Non-pigmented ciliary epithelial cell (primary cell): ENCODE measurements around the gene SPATA20.

Experiments used
- DNase-seq: peaks from one replicate; pipeline ENCODE4 v3.0.0-alpha.2; 2010; ENCODE audit warnings: low read depth

SPATA20 gene

DNA sequence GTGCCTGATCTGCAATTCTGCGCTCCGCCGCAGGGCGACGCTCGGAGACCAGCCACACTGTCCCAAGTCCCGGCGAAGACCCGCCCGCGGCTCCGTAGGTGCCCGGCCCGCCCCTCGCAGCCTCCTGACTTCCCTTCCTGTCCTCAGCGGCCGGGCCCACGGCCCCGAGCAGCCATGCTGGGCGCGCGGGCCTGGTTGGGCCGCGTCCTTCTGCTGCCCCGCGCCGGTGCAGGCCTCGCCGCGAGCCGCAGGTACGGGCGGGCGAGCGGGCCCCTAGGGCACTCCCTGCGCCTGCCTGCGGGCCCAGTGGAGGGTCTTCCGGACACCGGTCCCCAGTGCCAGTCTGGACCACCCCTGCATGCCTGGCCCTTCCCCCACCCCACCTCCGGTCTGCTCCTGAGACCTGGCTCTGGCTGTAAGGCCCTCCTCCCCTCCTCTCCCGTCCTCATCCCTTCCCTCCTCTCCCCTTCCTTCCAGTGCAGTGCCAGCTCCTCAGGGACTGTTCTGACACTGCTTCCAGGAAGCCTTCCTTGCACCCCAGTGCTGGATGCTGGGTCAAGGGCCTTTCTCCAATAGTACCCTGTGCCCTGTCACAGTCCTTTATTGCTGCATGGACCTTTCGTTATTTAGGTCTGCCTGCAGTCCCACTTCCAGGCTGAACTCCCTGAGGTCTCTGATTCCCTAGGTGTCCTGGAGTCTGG, at the start of gene SPATA20:
Gene SPATA20 (plus strand): TSS at position 140 of the 701 bp plus-strand sequence. CDS start 35 bp downstream, at position 175.
- DNase-seq = peak; percentile 45

DNA sequence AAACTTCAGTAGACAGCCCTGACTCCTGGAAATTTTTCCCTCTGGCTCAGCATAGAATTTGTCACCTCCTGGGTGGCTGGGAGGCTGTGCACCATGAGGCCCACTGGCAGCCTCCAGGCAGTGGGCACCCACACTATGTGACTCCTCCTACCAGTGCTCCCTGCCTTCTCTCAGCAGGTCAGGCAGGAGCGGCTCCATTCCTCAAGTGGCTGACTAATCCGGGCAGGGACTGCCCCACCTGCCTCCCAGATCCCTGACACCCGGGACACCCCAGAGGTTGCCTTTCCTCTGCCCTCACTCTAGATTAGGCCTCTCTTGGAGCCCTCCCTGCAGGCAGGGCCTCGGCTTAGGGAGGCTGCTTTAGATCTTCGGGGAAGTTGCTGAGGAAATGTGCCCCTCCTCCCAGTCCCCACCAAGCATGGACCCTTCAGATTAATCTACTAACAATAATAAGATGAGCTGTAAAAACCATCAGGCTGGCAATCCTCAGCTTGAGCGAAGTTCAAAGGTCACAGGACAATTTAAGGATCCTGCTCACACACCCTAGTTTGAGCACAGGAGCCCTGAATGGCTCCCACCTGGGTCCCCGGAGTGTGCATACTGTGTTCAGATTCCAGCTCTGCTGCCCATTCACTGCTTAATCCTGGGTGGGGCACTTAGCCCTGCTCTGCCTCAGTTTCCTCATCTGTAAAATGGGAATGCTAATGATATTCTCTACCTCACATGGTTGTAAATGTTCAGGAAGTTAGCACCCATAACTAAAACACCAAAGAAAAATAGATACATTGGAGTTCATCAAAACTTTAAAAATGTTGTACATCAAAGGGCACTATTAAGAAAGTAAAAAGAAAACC, 48.7 kb upstream of the SPATA20 start:
- DNase-seq = no peak

DNA sequence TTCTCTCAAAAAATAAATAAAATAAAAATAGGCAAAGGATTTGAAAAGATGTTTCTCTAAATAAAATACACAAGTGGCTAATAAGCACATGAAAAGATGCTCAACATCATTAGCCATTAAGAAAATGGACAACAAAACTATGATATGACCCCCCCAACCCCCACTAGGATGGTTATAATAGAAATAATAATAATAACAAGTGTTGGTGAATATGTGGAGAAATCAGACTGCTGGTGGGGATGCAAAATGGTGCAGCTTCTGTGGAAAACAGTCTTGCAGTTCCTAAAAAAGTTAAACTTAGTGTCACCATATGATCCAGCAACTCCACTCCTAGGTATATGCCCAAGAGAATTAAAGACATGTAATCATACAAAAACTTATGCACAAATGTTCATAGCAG, 47.7 kb upstream of the SPATA20 start:
- no peak for DNase-seq

DNA sequence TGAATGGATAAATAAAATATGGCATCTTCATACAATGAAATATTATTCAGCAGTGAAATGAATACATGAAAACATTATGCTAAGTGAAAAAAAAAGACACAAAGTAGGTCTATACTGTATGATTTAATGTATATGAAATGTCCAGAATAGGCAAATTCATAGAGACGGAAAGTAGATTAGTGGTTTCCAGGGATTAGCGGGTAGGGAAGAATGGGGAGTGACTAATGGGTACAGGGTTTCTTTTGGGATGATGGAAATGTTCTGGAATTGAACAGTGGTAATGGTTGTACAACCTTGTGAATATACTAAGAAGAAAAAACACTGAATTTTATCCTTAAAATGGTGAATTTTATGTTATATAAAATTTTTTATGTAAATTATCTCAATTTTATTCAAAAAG, 47.3 kb upstream of the SPATA20 start:
- no peak for DNase-seq

DNA sequence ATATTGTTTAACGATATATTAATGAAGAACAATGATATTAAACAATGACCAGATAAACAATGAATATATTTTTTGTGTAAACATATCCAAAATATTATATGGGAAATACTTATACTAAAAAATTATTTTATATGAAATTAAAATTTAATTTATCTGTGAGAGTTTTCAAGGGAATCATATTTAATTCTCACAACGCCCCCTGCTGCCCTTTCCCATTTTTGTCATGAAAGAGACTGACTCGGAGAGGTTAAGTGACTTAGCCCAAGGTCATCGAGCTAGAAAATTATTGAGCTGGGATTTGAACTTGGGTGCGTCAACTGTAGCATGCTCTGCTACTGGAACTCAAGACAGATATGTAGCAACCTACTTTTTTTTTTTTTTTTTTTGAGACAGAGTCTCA, 45.9 kb upstream of the SPATA20 start:
- no peak for DNase-seq

DNA sequence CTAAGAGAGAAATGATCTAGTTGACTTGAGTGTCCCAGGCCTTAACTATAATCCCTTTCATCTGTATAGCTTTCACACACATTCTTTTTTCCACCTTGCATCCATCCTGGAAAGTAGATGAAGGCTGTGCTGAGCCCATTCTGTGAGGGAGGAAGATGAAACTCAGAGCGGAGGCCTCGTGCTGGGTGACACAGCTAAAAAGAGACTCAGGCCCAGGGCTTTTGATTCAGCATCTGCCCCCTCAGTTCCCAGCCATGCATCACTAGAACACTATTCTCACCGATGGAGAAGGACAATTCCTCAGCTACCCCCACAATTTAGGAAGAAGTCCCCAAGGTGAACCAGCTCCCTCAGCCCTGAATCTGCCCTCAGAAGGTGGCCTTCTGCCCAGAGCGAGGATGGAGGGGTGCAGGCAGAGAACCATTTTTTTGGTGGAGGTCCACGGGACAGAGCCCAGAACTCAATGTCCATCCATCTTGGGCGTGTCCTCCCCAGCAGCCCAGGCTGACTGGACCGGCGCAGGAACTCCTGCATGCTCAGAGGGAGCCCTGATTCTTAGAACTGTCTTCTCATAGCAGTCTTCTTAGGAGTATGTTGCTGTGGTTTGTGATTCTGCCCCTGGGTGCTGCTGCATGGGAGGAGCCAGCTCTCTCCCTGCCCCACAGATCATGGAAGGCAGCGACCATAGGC, 44.5 kb upstream of the SPATA20 start:
- DNase-seq = no peak

DNA sequence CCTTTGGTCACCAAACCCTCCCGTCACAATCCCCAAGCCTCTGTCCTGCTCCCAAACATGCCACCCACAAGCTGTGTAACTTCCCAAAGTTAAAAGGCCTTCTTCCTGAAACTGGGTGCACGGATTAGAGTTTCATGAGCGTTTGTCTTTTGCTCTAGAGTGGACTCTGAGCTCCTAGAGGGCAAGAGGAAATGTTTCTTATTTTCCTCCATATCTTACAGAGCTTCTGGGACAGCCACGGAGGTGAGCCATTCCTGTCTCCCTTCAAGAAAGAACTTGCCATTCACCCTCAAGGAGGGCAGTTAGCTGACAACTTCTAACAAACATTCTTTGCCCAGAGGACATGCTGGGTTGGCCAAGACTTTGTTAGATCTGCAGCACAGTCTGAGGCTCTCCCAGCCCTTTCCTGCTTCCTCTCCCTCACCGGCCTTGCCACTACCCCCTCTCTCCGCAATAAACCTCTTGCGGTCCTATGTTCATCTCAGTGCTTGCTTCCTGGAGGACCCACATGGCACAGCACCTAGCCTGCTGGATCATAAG, 41.3 kb upstream of the SPATA20 start:
- DNase-seq = no peak

DNA sequence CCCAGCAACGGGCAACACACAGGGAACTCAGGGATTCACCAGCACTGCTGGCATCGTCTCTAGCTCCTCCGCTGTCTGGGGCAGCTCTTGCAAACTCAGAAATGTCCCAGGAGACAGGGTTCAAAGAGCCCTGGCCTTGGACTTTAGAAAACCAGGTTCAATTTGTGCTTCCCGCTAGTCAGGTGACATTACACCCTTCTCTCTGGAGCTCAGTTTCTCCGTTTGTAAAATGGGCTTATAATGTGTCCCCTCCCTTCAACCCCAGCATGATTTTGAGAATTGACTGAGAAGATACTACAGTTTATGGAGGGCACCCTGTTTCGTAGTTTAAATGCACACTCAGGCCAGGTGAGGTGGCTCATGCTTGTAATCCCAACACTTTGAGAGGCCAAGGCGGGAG, 40.7 kb upstream of the SPATA20 start:
- no peak for DNase-seq

DNA sequence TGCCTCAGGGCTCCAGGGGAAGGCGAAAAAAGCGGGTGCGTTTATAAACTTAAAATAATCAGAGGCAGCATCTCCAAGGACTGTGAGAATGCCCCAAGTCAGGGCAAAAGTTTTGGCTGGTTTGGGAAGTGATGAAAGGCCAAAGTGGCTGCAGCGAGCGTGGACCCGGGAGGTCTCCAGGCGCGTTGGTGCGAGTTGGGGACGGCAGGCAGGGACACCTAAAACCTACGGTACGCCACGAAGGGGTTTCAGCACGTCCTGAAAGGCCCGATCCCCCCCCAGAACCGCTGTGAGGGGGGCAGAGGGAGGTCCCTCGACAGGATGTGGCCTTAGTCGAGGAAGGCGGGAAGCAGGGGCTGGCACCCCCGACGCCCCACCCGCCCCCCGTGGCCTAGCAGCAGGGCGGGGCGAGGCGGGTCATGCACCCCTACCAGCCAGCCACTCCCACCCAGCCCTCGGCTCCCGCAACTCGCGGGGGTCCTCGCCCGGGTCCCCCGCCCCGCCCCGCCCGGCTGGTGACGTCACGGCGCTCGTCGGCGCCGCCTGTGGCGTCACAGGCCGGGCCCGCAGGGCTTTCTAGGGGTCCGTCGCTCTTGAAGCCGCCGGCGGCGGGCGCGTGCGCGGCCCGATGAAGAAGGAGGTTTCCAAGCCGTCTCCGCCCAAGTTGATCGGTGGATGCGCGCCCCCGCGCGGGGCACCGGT, 39.0 kb upstream of the SPATA20 start, which contains the start of gene MYCBPAP:
Gene MYCBPAP (plus strand): TSS at position 569 of the 702 bp plus-strand sequence. CDS start 236 bp downstream, outside the sequence.
- DNase-seq = no peak

DNA sequence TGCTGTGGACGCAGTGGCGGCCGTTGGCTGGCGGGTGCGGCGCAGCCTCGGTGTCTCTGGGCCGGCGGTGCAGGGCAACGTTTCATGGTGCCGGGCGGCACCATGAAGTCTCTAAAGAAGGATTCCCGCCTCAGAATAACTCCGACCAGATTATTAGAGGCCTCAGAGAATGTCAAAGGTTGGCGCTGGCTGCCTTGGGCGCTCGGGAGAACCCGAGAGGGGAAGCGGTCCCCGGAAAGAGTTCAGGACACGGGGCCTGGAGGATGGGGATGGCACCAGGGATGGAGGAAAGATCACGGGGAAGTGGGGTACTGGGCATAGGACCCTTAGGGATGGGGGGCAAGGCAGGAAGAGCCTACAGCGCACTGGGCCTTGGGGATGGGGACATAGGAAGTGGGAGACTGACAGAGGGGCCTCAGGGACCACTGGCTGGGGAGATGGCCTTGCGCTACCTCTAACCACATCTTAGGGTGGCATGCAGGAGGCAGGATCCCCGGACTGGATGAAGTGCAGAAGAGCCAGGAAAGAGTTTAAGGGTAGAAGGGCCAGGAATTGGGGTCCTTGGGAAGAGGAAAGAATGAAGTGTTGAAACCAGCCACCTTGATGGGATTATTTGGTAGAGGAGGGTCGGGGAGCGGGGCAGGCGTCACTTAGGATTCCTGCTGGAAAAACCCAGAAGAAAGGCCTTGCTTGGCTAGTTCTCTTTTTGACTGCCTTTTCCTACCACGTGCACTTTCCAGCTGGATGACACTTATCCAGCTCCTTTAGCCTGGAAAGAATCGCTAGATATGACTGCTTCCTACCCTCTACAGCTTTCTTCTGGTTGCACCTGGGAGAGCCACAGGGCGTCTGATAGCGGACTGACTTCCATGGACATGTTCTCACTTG, 38.2 kb upstream of the SPATA20 start:
- no peak for DNase-seq

DNA sequence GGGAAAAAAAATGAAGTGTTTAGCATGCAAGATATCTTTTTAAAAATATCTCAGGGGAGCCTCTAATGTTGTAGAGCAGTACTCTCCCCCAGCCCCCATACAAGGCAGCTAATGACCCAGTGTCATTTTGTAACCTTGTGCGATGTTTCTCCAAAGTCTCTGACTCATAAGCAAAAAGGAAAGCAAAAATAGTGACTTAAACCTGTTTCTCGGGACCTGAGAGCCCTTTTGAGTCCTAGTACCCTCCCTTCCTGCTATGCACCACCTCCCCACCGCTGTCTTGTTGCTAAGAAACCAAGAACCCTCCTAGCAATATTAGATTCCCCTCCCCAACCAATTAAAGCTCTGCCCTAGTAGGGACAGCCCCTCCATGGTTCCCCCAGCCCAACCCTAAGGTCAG, 35.9 kb upstream of the SPATA20 start:
- DNase-seq = no peak

DNA sequence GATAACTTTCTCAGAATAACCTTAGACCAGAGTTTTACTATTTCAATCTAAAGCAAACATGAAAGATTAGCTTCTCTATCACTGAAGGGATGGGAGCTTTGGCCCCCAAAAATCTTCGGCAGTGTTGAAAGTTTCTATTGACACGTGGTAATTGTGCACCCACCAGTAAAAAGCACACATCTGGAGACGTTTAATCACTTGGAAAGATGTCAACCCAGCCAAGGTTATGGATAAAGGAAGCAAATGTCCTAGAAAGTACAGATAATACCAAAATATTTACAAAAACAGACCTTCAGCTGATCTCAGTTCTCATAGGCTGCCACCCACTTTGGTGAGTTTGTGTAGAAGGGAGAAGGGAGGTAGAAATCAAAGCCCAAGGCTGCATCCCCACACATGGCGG, 33.5 kb upstream of the SPATA20 start:
- no peak for DNase-seq

DNA sequence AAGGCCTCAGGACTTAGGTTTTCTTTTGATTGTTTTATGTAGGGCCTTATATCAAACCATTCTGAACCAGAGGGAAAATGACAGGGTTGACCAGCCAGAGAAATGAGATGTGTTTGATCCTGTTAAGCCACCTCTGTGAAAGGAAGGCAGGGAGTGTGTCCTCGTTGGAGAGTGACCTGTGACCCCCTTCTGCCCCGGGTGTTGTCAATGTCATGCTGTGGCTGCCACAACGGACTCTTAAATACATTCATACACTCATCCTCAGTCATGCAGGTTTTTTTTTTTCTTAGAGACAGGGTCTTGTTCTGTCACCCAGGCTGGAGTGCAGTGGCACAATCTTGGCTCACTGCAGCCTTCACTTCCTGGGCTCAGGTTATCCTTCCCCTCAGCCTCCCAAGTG, 32.6 kb upstream of the SPATA20 start:
- DNase-seq = no peak

DNA sequence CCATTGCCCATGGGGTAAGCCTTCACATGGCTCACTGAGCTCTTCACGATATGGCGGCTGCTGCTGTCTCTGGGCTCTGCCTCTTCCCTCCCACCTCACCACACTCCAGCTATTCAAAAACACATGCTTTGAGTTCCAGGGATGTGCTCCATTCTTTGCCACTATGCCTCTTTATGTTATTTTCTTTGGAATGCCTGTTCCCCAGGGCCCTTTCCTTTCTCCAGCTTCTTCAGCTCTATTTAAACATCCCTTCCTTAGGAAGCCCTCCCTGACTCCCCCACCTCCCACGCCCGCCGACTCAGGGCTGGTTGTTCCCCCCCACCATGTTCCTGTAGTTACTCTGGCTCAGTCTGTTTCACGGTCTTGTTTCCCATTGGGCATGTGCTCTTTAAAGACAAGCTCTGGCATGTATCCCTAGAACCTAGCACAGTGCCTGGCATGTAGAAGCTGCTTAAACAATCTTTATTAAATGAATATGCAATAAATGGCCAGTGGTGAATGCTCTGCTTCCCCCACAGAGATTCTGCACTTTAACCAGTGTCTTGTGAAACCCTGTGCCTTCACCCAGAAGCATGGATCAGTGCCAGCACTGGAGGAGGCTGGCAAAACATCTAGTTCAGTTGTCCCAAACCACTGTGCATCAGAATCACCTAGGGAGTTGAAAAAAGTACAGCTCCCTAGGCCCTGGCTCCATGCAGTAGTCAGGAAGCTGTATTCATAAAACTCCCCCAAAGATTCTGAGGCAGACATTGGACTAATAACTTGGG, 31.9 kb upstream of the SPATA20 start:
- no peak for DNase-seq

DNA sequence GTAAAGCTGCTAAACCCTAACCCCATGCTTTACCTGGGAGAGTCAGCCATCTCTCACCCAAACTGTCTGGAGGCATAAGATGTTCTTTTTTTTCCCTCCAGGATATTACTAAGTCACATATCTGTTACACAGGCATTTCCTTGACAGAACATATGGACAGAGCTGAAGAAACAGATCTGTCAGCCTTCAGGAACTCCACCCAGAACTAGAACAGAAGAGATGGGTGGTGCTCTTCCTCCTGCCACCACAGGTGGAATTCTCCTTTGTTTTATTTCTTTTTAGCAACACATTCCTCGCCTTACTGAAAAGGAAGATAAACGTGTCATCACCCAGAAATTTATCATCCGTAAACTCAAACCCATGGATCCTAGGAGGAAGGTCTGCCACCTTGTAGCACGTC, 30.0 kb upstream of the SPATA20 start:
- no peak for DNase-seq

DNA sequence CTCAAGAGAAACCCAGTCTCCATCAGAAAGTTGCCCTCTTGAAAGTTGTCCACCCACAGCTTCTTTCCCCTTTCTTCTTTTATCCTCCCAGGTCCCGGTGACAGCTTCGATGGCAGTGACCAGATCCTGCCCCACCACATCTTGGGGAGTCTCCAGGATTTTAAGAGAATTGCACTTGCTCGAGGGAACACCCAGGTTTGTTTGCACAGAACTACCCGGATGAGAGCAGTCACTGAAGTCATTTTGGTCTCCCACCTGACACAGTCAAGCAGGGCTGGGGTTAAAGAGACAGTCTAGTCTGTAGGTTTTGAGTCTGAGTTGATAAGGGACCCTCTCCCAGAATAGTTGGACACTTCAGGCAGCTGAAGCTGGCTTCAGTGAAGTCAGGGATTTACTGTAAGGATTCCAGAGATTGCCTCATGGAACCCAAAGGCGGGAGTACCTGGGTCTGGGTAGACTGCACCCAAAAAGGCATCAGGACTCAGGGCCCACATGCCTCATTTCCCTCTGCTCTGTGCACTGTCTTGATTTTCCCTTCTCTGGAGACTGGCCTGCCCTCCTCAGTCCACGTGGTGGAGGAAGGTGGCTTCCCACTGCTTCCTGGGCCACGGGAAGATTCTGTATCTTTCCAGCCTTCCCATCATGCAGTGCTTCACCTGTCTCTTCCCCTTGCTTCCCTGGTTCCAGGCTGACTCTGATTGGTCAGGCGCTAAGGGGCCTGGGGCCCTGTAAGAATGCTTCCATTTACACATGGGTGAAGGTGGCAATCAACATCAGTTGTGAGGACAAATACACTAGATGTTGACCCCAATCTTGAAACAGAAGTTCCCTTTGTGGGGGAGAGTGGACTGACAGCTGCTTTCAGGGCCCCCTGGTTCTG, 29.2 kb upstream of the SPATA20 start:
- DNase-seq = no peak

DNA sequence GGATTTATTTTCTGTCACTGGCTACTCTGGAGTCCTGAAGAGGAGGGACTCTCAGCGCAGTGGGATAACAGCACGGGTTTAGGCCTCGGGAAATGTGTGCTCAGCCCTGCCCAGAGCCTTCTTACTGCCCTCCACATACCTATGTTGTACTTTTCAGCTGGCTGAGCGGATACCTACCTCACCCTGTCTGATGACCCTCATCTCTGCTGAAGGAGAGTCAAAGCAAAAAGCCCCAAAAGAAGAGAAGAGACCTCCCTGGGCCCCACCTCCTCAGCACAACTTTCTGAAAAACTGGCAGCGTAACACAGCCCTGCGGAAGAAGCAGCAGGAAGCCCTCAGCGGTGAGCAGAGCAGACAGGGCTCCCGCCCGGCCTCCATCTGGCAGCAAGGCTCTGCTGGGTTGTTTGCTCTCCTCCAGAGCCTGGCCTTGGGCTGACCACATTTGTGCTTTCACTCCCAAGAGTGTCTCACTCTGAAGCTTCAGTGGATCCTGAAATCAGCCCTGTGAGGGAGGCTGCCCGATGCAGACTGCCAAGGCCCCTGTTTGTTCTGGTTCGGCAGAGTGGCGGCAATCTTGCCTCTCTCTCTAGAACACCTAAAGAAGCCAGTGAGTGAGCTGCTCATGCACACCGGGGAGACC, 28.5 kb upstream of the SPATA20 start:
- DNase-seq = no peak

DNA sequence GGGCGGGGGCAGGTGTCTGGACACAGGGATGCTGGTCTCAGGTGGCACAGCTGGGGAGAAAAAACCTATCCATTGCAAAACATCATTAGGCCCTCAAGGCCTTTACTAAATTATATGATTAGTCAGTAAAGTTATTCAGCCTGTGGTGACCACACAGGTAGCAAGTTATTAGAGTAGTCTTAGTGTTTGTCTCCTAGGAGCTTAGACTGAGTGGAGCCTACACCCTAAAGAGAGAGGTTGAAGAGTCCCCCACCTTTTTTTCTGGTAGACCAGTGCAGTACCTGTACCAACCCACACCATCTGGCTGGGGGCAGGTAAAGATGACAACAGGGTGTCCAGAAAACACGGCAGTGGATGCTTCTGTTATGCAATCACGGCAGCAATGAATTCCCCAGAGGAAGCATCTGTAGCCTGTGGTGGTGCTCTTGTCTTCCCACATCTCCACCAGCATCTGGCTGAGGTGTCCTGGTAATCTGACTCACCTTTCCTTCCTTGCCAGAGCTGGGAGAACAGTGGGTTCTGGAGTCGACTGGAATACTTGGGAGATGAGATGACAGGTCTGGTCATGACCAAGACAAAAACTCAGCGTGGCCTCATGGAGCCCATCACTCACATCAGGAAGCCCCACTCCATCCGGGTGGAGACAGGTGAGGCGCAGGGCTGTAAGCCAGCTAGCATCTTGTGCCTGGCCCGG, 27.7 kb upstream of the SPATA20 start:
- no peak for DNase-seq
